AG04449 (cell line): ENCODE data around the gene ARHGEF40.

Experiments
- CTCF ChIA-PET: fragments of 350-600 bp; formaldehyde crosslinking; extraction: SDS; loops from one replicate; lab custom pipeline; 2021; ENCODE audit warnings: antibody characterized with exemption; lab: Yijun Ruan, JAX
- POLR2A ChIA-PET: fragments of 400-600, 350-600 bp; formaldehyde crosslinking; extraction: SDS; loops from one replicate; lab custom pipeline; 2020; ENCODE audit warnings: antibody characterized with exemption, inconsistent platforms; lab: Yijun Ruan, JAX
- DNase-seq: peaks from one replicate; pipeline ENCODE4 v3.0.0-alpha.2; 2010; ENCODE audit warnings: low read depth, low spot score
- H3K4me3 ChIP-seq: 2 replicates; pipeline ENCODE4 v1.5.1; 2011; ENCODE audit warnings: low read depth, mild to moderate bottlenecking, control low read depth, low read length
- CTCF ChIP-seq: IDR thresholded peaks from one replicate; pipeline ENCODE4 v1.5.1; 2011; ENCODE audit warnings: mild to moderate bottlenecking, moderate library complexity, low read length, control low read depth, inconsistent platforms; ENCODE audit not compliant: insufficient read depth; ENCODE audit errors: missing control alignments

ARHGEF40 gene

GRCh38 chr14:21093769-21094681 lies 23.9 kb downstream of the ARHGEF40 start:
- peak; percentile 31 for TF ChIP-seq CTCF
- ChIA-PET CTCF (interaction anchor here (0.9 to 7.8 kb wide), 24 partner anchors 8 to 122 kb away, joined by 3 to 325 read pairs (median 10); partner anchors contain the start of genes ARHGEF40, RNASE13, RNASE7 and SLC39A2), POLR2A (interaction anchor here (0.6 to 3.4 kb wide), 3 partner anchors 22 to 410 kb away, joined by 3 to 25 read pairs (median 4); partner anchors contain the start of gene ARHGEF40)
- no peak for DNase-seq
- no peak overlapping the region for H3K4me3 ChIP-seq

- CTCF ChIA-PET: interaction anchor here (0.8 to 7.8 kb wide), 16 partner anchors 10 to 109 kb away, joined by 3 to 325 read pairs (median 5); partner anchors contain the start of genes ARHGEF40, RNASE8 and TMEM253
- no peak for DNase-seq
These were observed 25.5 kb downstream of the ARHGEF40 start for GRCh38 chr14:21095430-21096205.

DNA sequence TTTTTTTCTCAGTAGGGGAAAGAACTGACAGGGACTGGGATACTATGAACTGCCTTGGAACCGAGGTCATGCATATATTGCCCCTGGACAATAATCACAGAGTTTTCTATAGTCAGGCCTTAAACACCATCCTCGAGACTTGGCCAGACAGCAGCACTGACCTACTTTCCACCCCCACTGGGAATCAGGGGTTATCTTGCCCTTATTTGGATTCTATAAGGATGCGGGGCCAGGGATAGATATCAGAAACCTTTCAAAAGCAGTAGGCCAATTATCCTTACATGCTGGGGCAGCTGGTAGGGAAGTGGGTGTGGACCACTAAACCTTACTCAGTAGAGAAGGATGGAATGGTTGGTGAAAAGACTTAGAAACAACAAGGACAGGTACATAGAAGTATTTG lies 26.3 kb downstream of the ARHGEF40 start:
- POLR2A ChIA-PET: interaction anchor here (0.6 to 1.6 kb wide), 5 partner anchors 9 to 438 kb away, joined by 3 to 12 read pairs (median 3); partner anchors contain the start of gene ARHGEF40
- CTCF ChIA-PET: interaction anchor here (0.8 to 7.8 kb wide), 15 partner anchors 8 to 398 kb away, joined by 3 to 325 read pairs (median 5); partner anchors contain the start of genes ARHGEF40 and TMEM253
- DNase-seq: no peak
- no peak for TF ChIP-seq CTCF
- no peak overlapping the region for H3K4me3 ChIP-seq

More at GRCh38 chr14:21095430-21096205, 25.5 kb downstream of the ARHGEF40 start:
- POLR2A ChIA-PET: interaction anchor here (0.6 to 1.5 kb wide), 3 partner anchors 8 to 24 kb away, joined by 3 to 12 read pairs (median 3); partner anchors contain the start of gene ARHGEF40
- no peak overlapping the region for H3K4me3 ChIP-seq
- TF ChIP-seq CTCF: no peak

DNA sequence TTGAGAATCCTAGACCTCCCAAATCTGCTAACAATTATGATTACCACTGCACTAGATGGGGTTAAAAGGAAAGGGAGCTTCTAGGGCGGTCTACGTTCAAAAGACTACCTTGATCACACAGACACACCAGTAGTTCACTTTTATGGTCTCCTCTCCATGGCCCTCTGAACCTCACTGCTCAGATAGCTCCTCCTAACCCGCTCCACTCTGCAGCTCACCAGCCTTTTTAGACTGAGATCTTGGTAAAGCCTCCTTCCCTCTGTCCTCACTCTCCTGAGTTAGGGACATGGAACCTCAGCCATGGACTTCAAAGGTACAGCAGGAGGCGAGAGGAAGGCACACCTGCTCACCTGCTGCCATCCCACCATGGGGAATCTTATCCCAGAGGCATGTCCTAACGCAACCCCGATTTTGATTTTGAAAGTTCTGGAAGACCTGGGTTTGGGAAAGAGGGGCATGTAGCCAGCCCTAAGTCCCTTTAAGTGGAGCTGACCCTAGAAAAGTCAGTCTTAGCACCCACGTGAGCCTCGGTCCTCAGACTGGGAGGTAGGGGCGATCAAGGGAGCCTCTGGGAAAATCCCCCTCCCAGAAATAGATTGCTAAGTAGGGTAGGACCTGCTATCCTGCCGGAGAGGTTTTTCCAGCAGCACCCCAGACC lies 27.0 kb downstream of the ARHGEF40 start:
- DNase-seq: no peak
- CTCF ChIA-PET: interaction anchor here (1.0 to 7.8 kb wide), 12 partner anchors 9 to 399 kb away, joined by 3 to 325 read pairs (median 6); partner anchors contain the start of genes ARHGEF40 and TMEM253
- peak overlapping the region; percentile 36 for H3K4me3 ChIP-seq

More for the DNA sequence above, 27.0 kb downstream of the ARHGEF40 start:
- POLR2A ChIA-PET: interaction anchor here (0.6 to 1.6 kb wide), 3 partner anchors 13 to 437 kb away, joined by 3 to 6 read pairs (median 4); partner anchors contain the start of gene ARHGEF40
- TF ChIP-seq CTCF: no peak
